RWPE2 (cell line): Measurements from ENCODE around the gene MAP7.
A peak's percentile ranks its signal among the peaks of the same experiment; 100 is the strongest.

ENCODE experiments used
- ATAC-seq: fragments of 200-7000 bp; cut with Tn5 transposase; 3 replicates; pipeline ENCODE4 v1.9.1; 2021; ENCODE audit warnings: low read depth
- DNase-seq: peaks from one replicate; pipeline ENCODE4 v3.0.0-alpha.2; 2020; ENCODE audit warnings: low spot score
- H3K27ac ChIP-seq: fragments of 450-650 bp; 2 replicates; pipeline ENCODE4 v1.5.1; 2017; ENCODE audit warnings: mild to moderate bottlenecking; ENCODE audit not compliant: poor library complexity, severe bottlenecking
- H3K27me3 ChIP-seq: fragments of 250-450 bp; sonication (Bioruptor Pico); 2 replicates; pipeline ENCODE4 v1.5.1; 2021; ENCODE audit warnings: mild to moderate bottlenecking, moderate library complexity; ENCODE audit not compliant: insufficient read depth, poor library complexity, severe bottlenecking
- H3K36me3 ChIP-seq: fragments of 250-450 bp; sonication (Bioruptor Pico); 2 replicates; pipeline ENCODE4 v1.5.1; 2020; ENCODE audit warnings: low read depth, mild to moderate bottlenecking, moderate library complexity
- H3K4me1 ChIP-seq: fragments of 250-450 bp; sonication (Bioruptor Pico); 2 replicates; pipeline ENCODE4 v1.5.1; 2021; ENCODE audit warnings: mild to moderate bottlenecking, moderate library complexity; ENCODE audit not compliant: insufficient read depth, poor library complexity, severe bottlenecking
- H3K4me3 ChIP-seq: fragments of 250-450 bp; sonication (Bioruptor Pico); 2 replicates; pipeline ENCODE4 v1.5.1; 2021; ENCODE audit warnings: mild to moderate bottlenecking, moderate library complexity; ENCODE audit not compliant: severe bottlenecking
- H3K9me3 ChIP-seq: fragments of 250-450 bp; sonication (Bioruptor Pico); 2 replicates; pipeline ENCODE4 v1.5.1; 2021; ENCODE audit warnings: mild to moderate bottlenecking, moderate library complexity; ENCODE audit not compliant: severe bottlenecking
- TF ChIP-seq, protein P1 (sequence below): fragments of 450-650 bp; IDR thresholded peaks from one replicate; pipeline ENCODE4 v1.5.1; 2017; ENCODE audit warnings: mild to moderate bottlenecking, moderate library complexity; ENCODE audit not compliant: poor library complexity, severe bottlenecking

The MAP7 gene

DNA sequence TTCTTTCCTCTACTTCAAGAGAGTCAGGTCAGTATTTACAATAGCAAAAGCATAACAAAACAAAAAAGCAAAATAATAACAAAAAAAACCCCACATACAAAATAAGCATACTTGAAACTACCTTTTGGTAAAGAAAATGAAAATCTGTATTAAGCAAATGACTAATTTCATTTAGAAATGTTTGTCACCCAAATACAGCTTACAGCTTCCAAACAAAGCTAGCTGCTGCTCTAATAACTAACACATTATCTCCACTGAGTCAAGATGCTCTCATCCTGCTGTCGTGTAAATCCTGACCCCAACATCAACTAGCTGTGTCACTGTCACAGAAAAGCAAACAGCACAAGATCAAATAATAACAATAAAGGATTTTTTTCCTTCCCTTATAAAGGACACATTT, 21.7 kb downstream of the MAP7 start:
- no peak overlapping the region for H3K27ac ChIP-seq
- TF ChIP-seq, protein P1, sequence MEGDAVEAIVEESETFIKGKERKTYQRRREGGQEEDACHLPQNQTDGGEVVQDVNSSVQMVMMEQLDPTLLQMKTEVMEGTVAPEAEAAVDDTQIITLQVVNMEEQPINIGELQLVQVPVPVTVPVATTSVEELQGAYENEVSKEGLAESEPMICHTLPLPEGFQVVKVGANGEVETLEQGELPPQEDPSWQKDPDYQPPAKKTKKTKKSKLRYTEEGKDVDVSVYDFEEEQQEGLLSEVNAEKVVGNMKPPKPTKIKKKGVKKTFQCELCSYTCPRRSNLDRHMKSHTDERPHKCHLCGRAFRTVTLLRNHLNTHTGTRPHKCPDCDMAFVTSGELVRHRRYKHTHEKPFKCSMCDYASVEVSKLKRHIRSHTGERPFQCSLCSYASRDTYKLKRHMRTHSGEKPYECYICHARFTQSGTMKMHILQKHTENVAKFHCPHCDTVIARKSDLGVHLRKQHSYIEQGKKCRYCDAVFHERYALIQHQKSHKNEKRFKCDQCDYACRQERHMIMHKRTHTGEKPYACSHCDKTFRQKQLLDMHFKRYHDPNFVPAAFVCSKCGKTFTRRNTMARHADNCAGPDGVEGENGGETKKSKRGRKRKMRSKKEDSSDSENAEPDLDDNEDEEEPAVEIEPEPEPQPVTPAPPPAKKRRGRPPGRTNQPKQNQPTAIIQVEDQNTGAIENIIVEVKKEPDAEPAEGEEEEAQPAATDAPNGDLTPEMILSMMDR: no peak
- ATAC-seq: no peak
- no peak overlapping the region for H3K4me3 ChIP-seq
- H3K36me3 ChIP-seq: no peaks in the 10 kb centered on the region
- DNase-seq: no peak
- peaks cover 7% of the 10 kb centered on the region for H3K4me1 ChIP-seq
- no peaks in the 10 kb centered on the region for H3K9me3 ChIP-seq
- H3K27me3 ChIP-seq: no peaks in the 10 kb centered on the region

DNA sequence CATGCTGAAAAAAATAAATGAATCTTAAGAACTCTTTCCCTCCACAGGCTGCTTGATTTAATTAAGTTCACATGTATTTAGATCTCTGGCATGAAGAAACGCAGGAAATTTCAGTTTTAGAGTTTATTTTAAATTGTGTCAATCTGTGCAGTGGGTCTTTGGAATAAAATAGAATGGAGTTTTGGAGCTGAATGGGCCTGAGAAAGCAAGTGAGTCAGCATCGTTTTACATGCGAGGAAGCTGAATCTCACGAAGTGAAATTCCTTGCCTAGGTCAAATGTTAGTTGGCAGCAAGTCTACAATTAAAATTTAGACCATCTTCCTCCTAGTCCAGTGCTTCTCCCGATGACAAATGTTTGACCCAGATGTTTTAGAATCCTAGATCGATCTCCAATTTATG, 22.4 kb downstream of the MAP7 start:
- no peak for DNase-seq

DNA sequence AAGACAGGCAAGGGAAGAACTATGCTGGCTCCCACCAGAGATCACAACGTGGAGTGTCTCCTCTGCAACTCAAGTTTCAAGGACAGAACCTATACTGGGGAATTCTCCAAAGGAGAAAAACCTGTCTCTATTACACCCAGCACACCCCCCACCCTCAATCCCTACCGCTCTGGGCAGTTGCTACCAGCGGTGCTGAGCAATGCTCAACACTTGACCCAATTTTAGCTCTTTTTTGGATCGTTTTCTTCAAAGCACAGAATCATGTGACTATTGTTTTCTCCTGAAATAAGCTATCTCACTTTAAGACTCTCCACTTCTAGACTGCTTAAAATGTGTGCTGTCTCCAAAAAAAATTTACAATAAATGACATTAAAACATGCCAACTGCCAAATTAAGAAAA, 23.3 kb downstream of the MAP7 start:
- DNase-seq (no peak), ATAC-seq (no peak)
- H3K27ac ChIP-seq: no peak overlapping the region
- peaks cover 7% of the 10 kb centered on the region for H3K4me1 ChIP-seq
- no peaks in the 10 kb centered on the region for H3K36me3 ChIP-seq
- H3K9me3 ChIP-seq: no peaks in the 10 kb centered on the region
- H3K27me3 ChIP-seq: no peaks in the 10 kb centered on the region
- TF ChIP-seq, protein P1: no peak
- H3K4me3 ChIP-seq: no peak overlapping the region

More for the DNA sequence above, 22.4 kb downstream of the MAP7 start:
- TF ChIP-seq, protein P1: no peak
- Histone ChIP-seq H3K27ac (no peak overlapping the region), H3K36me3 (no peaks in the 10 kb centered on the region), H3K27me3 (no peaks in the 10 kb centered on the region), H3K4me3 (no peak overlapping the region), H3K4me1 (peaks cover 7% of the 10 kb centered on the region), H3K9me3 (no peaks in the 10 kb centered on the region)
- ATAC-seq: no peak

DNA sequence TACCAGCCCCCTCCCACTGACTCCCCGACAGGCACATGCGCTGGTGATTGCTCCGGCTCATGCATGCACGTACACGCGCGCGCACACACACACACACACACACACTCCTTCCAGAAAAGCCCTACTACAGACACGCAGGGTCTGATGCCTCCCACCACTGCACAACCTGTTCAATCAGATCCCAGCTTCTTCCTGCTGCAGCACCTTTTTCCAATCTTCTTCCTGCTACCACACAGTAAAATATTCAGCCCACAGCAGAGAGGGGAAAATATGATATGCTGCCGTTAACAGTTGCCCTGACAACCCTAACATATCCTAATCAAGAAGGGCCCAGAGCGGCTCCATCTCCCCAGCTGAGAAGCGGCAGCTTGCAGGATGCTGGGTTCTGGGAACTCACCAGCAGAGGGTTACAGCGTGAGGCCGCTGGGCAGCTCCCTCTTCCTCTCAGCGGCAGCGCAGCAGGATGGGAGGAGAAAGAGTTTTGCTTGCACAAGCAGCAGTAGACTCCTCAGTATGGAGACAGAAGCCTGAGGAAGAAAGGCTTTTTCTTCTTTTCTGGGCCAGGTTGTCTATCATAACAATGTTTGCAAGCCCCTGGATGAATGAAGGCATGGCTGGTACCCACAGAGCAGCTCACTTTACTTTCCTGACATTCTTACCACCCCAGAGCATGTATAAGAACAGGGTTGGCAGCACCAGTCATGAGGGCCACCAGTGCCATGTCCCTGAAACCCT, 23.9 kb downstream of the MAP7 start:
- H3K4me1 ChIP-seq: peaks cover 9% of the 10 kb centered on the region
- TF ChIP-seq, protein P1: no peak
- ATAC-seq (peak; percentile 70), DNase-seq (no peak)
- H3K4me3 ChIP-seq: no peak overlapping the region
- H3K27me3 ChIP-seq: no peaks in the 10 kb centered on the region
- no peaks in the 10 kb centered on the region for H3K36me3 ChIP-seq
- no peaks in the 10 kb centered on the region for H3K9me3 ChIP-seq
- H3K27ac ChIP-seq: no peak overlapping the region

DNA sequence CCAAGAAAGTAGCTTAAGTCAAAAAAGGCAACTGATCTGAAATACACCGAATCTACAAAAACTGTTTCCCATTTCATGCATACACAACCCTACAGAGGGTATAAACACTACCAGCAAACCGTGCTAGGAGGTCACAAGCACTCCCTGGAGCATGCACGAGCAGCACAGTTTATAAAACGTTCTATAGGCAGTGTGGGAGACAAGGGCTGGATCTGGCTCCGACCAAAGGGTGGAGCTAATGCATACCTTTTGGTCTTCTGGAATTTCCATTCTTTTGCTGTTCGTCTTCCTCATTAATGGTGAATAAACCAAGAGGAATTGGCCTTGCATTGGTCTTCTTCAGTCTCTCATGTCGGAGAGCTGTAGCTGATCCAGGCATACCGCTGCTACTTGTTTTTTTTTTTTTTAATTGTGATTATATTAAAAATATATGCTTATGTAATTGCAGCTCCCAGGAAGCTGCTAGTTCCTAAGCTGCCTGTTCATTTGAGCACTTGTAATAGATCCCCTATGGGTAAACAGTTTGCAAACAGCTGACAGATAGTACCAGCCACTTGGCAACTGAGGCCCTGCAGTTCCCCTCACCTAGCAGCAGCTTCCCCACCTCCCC, 24.5 kb downstream of the MAP7 start:
- Histone ChIP-seq H3K4me1 (peaks cover 15% of the 10 kb centered on the region), H3K27ac (no peak overlapping the region), H3K4me3 (no peak overlapping the region), H3K27me3 (no peaks in the 10 kb centered on the region), H3K36me3 (no peaks in the 10 kb centered on the region), H3K9me3 (no peaks in the 10 kb centered on the region)
- DNase-seq: no peak
- TF ChIP-seq, protein P1: no peak
- ATAC-seq: peak; percentile 54
